ENCODE measurements around the gene ADAM12.

The ADAM12 gene

GRCh38 chr10:126229686-126230085, 158.6 kb downstream of the ADAM12 start:
- no peak for DNase-seq

GRCh38 chr10:126227762-126228134, 160.5 kb downstream of the ADAM12 start:
- DNase-seq = no peak

GRCh38 chr10:126226988-126227761, 161.1 kb downstream of the ADAM12 start:
- DNase-seq = no peak

- no peak for DNase-seq
Observed at GRCh38 chr10:126226205-126226604, 162.1 kb downstream of the ADAM12 start.

GRCh38 chr10:126225672-126226008, 162.6 kb downstream of the ADAM12 start:
- DNase-seq = no peak

GRCh38 chr10:126224967-126225671, 163.2 kb downstream of the ADAM12 start:
- DNase-seq = no peak

GRCh38 chr10:126223512-126224067, 164.7 kb downstream of the ADAM12 start:
- DNase-seq = no peak

- no peak for DNase-seq
Observed at GRCh38 chr10:126222736-126223511, 165.4 kb downstream of the ADAM12 start.

GRCh38 chr10:126221874-126222273, 166.4 kb downstream of the ADAM12 start:
- no peak for DNase-seq

- DNase-seq = no peak
Observed at GRCh38 chr10:126218778-126219649, 169.3 kb downstream of the ADAM12 start.

- DNase-seq = no peak
Observed at GRCh38 chr10:126218174-126218573, 170.1 kb downstream of the ADAM12 start.

GRCh38 chr10:126216632-126216961, 171.7 kb downstream of the ADAM12 start:
- no peak for DNase-seq

- no peak for DNase-seq
Observed at GRCh38 chr10:126215746-126216631, 172.3 kb downstream of the ADAM12 start.

- DNase-seq = no peak
Observed at GRCh38 chr10:126214679-126215078, 173.6 kb downstream of the ADAM12 start.

- DNase-seq = no peak
Observed at GRCh38 chr10:126214021-126214420, 174.3 kb downstream of the ADAM12 start.

- DNase-seq = no peak
Observed at GRCh38 chr10:126212738-126213137, 175.5 kb downstream of the ADAM12 start.

GRCh38 chr10:126210051-126210651, 178.1 kb downstream of the ADAM12 start:
- no peak for DNase-seq

GRCh38 chr10:126209451-126209850, 178.8 kb downstream of the ADAM12 start:
- no peak for DNase-seq

GRCh38 chr10:126208726-126209302, 179.5 kb downstream of the ADAM12 start:
- DNase-seq = no peak

GRCh38 chr10:126207851-126208250, 180.4 kb downstream of the ADAM12 start:
- DNase-seq = no peak

- DNase-seq = no peak
Observed at GRCh38 chr10:126207313-126207771, 180.9 kb downstream of the ADAM12 start.
